ENCODE measurements around the gene PIN4. TPM values are rescaled to one million over a fixed set of nuclear protein-coding genes. Genes with fewer than 3 reads are reported as not detected.
"Not testable (repeated sequence)": the region's sequence is repeated elsewhere in the genome, so short reads cannot be mapped to it uniquely, and the experiment has no call there.

The PIN4 gene
- 26.2 TPM for polyA plus RNA-seq (ENCODE audit: insufficient read length)

GRCh38 chrX:72181178-72182125 lies at the start of gene PIN4:
PIN4 (plus strand) TSS chrX:72181757; CDS start chrX:72181786, 29 bp downstream.
- peak; percentile 93 for DNase-seq

GRCh38 chrX:72132456-72132855 lies 49.1 kb upstream of the PIN4 start:
- no peak for DNase-seq

GRCh38 chrX:72133851-72134546 lies 47.6 kb upstream of the PIN4 start:
- DNase-seq = no peak

- DNase-seq = no peak
Measured at GRCh38 chrX:72137846-72138495, 43.6 kb upstream of the PIN4 start.

- DNase-seq = no peak
Measured at GRCh38 chrX:72139538-72139937, 42.0 kb upstream of the PIN4 start.

GRCh38 chrX:72141372-72142004 lies 40.1 kb upstream of the PIN4 start:
- no peak for DNase-seq

GRCh38 chrX:72142094-72142793 lies 39.3 kb upstream of the PIN4 start:
- peak; percentile 67 for DNase-seq

GRCh38 chrX:72142794-72143608 lies 38.6 kb upstream of the PIN4 start:
- no peak for DNase-seq

GRCh38 chrX:72143609-72143907 lies 38.0 kb upstream of the PIN4 start:
- no peak for DNase-seq

- DNase-seq = no peak
Measured at GRCh38 chrX:72145181-72145580, 36.4 kb upstream of the PIN4 start.

- no peak for DNase-seq
Measured at GRCh38 chrX:72146527-72146926, 35.0 kb upstream of the PIN4 start.

- DNase-seq = no peak
Measured at GRCh38 chrX:72158773-72159172, 22.8 kb upstream of the PIN4 start.

GRCh38 chrX:72159769-72160168 lies 21.8 kb upstream of the PIN4 start:
- no peak for DNase-seq

GRCh38 chrX:72165551-72165950 lies 16.0 kb upstream of the PIN4 start:
- DNase-seq = no peak

- DNase-seq = no peak
Measured at GRCh38 chrX:72169008-72169728, 12.4 kb upstream of the PIN4 start.

GRCh38 chrX:72176289-72176688 lies 5.3 kb upstream of the PIN4 start:
- DNase-seq = not testable (repeated sequence)

GRCh38 chrX:72176981-72177380 lies 4.6 kb upstream of the PIN4 start:
- DNase-seq = peak; percentile 33

GRCh38 chrX:72180539-72180938 lies 1.0 kb upstream of the PIN4 start:
- no peak for DNase-seq

- no peak for DNase-seq
Measured at GRCh38 chrX:72182924-72183323, 1.4 kb downstream of the PIN4 start.

GRCh38 chrX:72201836-72202536 lies 20.4 kb downstream of the PIN4 start:
- no peak for DNase-seq

Measured in hindlimb muscle (tissue), 1 donor.